ENCODE data around the gene KCNT2. TPM values are rescaled to one million over a fixed set of nuclear protein-coding genes. Genes with fewer than 3 reads are reported as not detected.
"Not testable (repeated sequence)": the region's sequence is repeated elsewhere in the genome, so short reads cannot be mapped to it uniquely, and the experiment has no call there.

The KCNT2 gene
- total RNA-seq, 2 experiments from 2014 or later: not detected

- POLR2A ChIA-PET; H3K27ac Mint-ChIP-seq; H3K36me3 Mint-ChIP-seq (ENCODE audit: low read depth); H3K4me1 Mint-ChIP-seq; H3K9me3 Mint-ChIP-seq; H3K4me3 Mint-ChIP-seq; H3K27me3 Mint-ChIP-seq; CTCF ChIA-PET; DNase-seq: not testable (repeated sequence)
These were observed 85.5 kb downstream of the KCNT2 start for GRCh38 chr1:196522574-196523345.

GRCh38 chr1:196517193-196517592, 91.0 kb downstream of the KCNT2 start:
- no peak overlapping the region for H3K4me3 Mint-ChIP-seq

GRCh38 chr1:196516373-196516772, 91.9 kb downstream of the KCNT2 start:
- no peaks in the 10 kb centered on the region for H3K9me3 Mint-ChIP-seq
- H3K4me3 Mint-ChIP-seq: no peak overlapping the region
- no peak for DNase-seq
- H3K27me3 Mint-ChIP-seq: no peaks in the 10 kb centered on the region
- no peaks in the 10 kb centered on the region for H3K4me1 Mint-ChIP-seq
- CTCF ChIA-PET: no interaction called here
- no peak overlapping the region for H3K27ac Mint-ChIP-seq
- H3K36me3 Mint-ChIP-seq (ENCODE audit: low read depth): no peaks in the 10 kb centered on the region
- POLR2A ChIA-PET: no interaction called here

More at GRCh38 chr1:196517193-196517592, 91.0 kb downstream of the KCNT2 start:
- Mint-ChIP-seq H3K9me3 (peaks cover 2% of the 10 kb centered on the region), H3K27me3 (no peaks in the 10 kb centered on the region), H3K36me3 (ENCODE audit: low read depth) (no peaks in the 10 kb centered on the region), H3K27ac (no peak overlapping the region), H3K4me1 (no peaks in the 10 kb centered on the region)
- ChIA-PET CTCF (no interaction called here), POLR2A (no interaction called here)
- no peak for DNase-seq

- POLR2A ChIA-PET: no interaction called here
- Mint-ChIP-seq H3K27ac (no peak overlapping the region), H3K4me3 (no peak overlapping the region), H3K9me3 (no peaks in the 10 kb centered on the region), H3K27me3 (no peaks in the 10 kb centered on the region), H3K4me1 (no peaks in the 10 kb centered on the region), H3K36me3 (ENCODE audit: low read depth) (no peaks in the 10 kb centered on the region)
- CTCF ChIA-PET: no interaction called here
- DNase-seq: no peak
These were observed 92.3 kb downstream of the KCNT2 start for GRCh38 chr1:196515904-196516303.

- no peaks in the 10 kb centered on the region for H3K27me3 Mint-ChIP-seq
These were observed 94.4 kb downstream of the KCNT2 start for GRCh38 chr1:196513821-196514220.

GRCh38 chr1:196510451-196510850, 97.8 kb downstream of the KCNT2 start:
- Mint-ChIP-seq H3K27ac (no peak overlapping the region), H3K27me3 (no peaks in the 10 kb centered on the region), H3K9me3 (no peaks in the 10 kb centered on the region), H3K4me1 (no peaks in the 10 kb centered on the region), H3K36me3 (ENCODE audit: low read depth) (no peaks in the 10 kb centered on the region), H3K4me3 (no peak overlapping the region)
- DNase-seq: no peak
- ChIA-PET POLR2A (no interaction called here), CTCF (no interaction called here)

More at GRCh38 chr1:196513821-196514220, 94.4 kb downstream of the KCNT2 start:
- ChIA-PET CTCF (no interaction called here), POLR2A (no interaction called here)
- Mint-ChIP-seq H3K9me3 (no peaks in the 10 kb centered on the region), H3K4me3 (no peak overlapping the region), H3K36me3 (ENCODE audit: low read depth) (no peaks in the 10 kb centered on the region), H3K4me1 (no peaks in the 10 kb centered on the region), H3K27ac (no peak overlapping the region)
- DNase-seq: no peak

- H3K27ac Mint-ChIP-seq; POLR2A ChIA-PET; H3K4me1 Mint-ChIP-seq; DNase-seq; H3K27me3 Mint-ChIP-seq; H3K9me3 Mint-ChIP-seq; H3K36me3 Mint-ChIP-seq (ENCODE audit: low read depth); H3K4me3 Mint-ChIP-seq; CTCF ChIA-PET: not testable (repeated sequence)
These were observed 104.0 kb downstream of the KCNT2 start for GRCh38 chr1:196504224-196504623.

- Mint-ChIP-seq H3K36me3 (ENCODE audit: low read depth) (no peaks in the 10 kb centered on the region), H3K27me3 (no peaks in the 10 kb centered on the region), H3K4me1 (no peaks in the 10 kb centered on the region), H3K27ac (no peak overlapping the region), H3K9me3 (peaks cover 4% of the 10 kb centered on the region), H3K4me3 (no peak overlapping the region)
- no peak for DNase-seq
- POLR2A ChIA-PET: no interaction called here
- CTCF ChIA-PET: interaction anchor here (1.5 kb wide), 1 partner anchor 9 kb away, joined by 3 read pairs; no protein-coding TSS in a partner anchor
These were observed 105.8 kb downstream of the KCNT2 start for GRCh38 chr1:196502437-196502836.

GRCh38 chr1:196501760-196502428, 106.3 kb downstream of the KCNT2 start:
- Mint-ChIP-seq H3K27ac (no peak overlapping the region), H3K4me1 (no peaks in the 10 kb centered on the region), H3K36me3 (ENCODE audit: low read depth) (no peaks in the 10 kb centered on the region), H3K27me3 (no peaks in the 10 kb centered on the region), H3K4me3 (no peak overlapping the region), H3K9me3 (peaks cover 4% of the 10 kb centered on the region)
- DNase-seq: no peak
- ChIA-PET CTCF (interaction anchor here (1.5 kb wide), 1 partner anchor 8 kb away, joined by 3 read pairs; no protein-coding TSS in a partner anchor), POLR2A (no interaction called here)

- ChIA-PET CTCF (no interaction called here), POLR2A (no interaction called here)
- H3K27ac Mint-ChIP-seq: no peak overlapping the region
- no peak overlapping the region for H3K4me3 Mint-ChIP-seq
- no peak for DNase-seq
- H3K36me3 Mint-ChIP-seq (ENCODE audit: low read depth): no peaks in the 10 kb centered on the region
- no peaks in the 10 kb centered on the region for H3K4me1 Mint-ChIP-seq
- H3K9me3 Mint-ChIP-seq: peaks cover 2% of the 10 kb centered on the region
- H3K27me3 Mint-ChIP-seq: no peaks in the 10 kb centered on the region
These were observed 110.4 kb downstream of the KCNT2 start for GRCh38 chr1:196497817-196498216.

- DNase-seq: no peak
- Mint-ChIP-seq H3K27me3 (no peaks in the 10 kb centered on the region), H3K4me1 (no peaks in the 10 kb centered on the region), H3K4me3 (no peak overlapping the region), H3K36me3 (ENCODE audit: low read depth) (no peaks in the 10 kb centered on the region), H3K9me3 (no peaks in the 10 kb centered on the region), H3K27ac (no peak overlapping the region)
- ChIA-PET POLR2A (no interaction called here), CTCF (no interaction called here)
These were observed 113.5 kb downstream of the KCNT2 start for GRCh38 chr1:196494766-196495165.

- CTCF ChIA-PET: interaction anchor here (1.2 kb wide), 1 partner anchor 8 kb away, joined by 3 read pairs; no protein-coding TSS in a partner anchor
- H3K9me3 Mint-ChIP-seq: no peaks in the 10 kb centered on the region
These were observed 114.4 kb downstream of the KCNT2 start for GRCh38 chr1:196493881-196494280.

GRCh38 chr1:196488579-196488978, 119.7 kb downstream of the KCNT2 start:
- CTCF ChIA-PET: no interaction called here
- H3K27me3 Mint-ChIP-seq: no peaks in the 10 kb centered on the region
- no peaks in the 10 kb centered on the region for H3K9me3 Mint-ChIP-seq
- H3K4me3 Mint-ChIP-seq: no peak overlapping the region
- H3K4me1 Mint-ChIP-seq: no peaks in the 10 kb centered on the region
- H3K36me3 Mint-ChIP-seq (ENCODE audit: low read depth): no peaks in the 10 kb centered on the region
- no peak overlapping the region for H3K27ac Mint-ChIP-seq
- POLR2A ChIA-PET: no interaction called here
- DNase-seq: no peak

More at GRCh38 chr1:196493881-196494280, 114.4 kb downstream of the KCNT2 start:
- Mint-ChIP-seq H3K4me1 (no peaks in the 10 kb centered on the region), H3K27ac (no peak overlapping the region), H3K27me3 (no peaks in the 10 kb centered on the region), H3K4me3 (no peak overlapping the region), H3K36me3 (ENCODE audit: low read depth) (no peaks in the 10 kb centered on the region)
- DNase-seq: no peak
- POLR2A ChIA-PET: no interaction called here

- Mint-ChIP-seq H3K9me3 (no peaks in the 10 kb centered on the region), H3K4me1 (no peaks in the 10 kb centered on the region), H3K36me3 (ENCODE audit: low read depth) (no peaks in the 10 kb centered on the region), H3K27ac (no peak overlapping the region), H3K27me3 (no peaks in the 10 kb centered on the region), H3K4me3 (no peak overlapping the region)
- ChIA-PET CTCF (no interaction called here), POLR2A (no interaction called here)
- no peak for DNase-seq
These were observed 121.9 kb downstream of the KCNT2 start for GRCh38 chr1:196486346-196486745.
